VCaP (cell line): ENCODE measurements around the gene BAG1.

Experiments
- H3K27ac ChIP-seq: fragments of 450-650 bp; 2 replicates; pipeline ENCODE4 v1.5.1; 2017
- CTCF ChIP-seq: fragments of 450-650 bp; conservative IDR thresholded peaks from 2 replicates; pipeline ENCODE4 v1.5.1; 2017; ENCODE audit warnings: mild to moderate bottlenecking, moderate library complexity

The BAG1 gene

GRCh38 chr9:33300546-33300945 is 36.0 kb upstream of the BAG1 start:
- TF ChIP-seq CTCF: no peak
- no peak overlapping the region for H3K27ac ChIP-seq

- TF ChIP-seq CTCF: no peak
- peak overlapping the region; percentile 19; the same call in 1 of the 2 replicates for H3K27ac ChIP-seq
Measured at GRCh38 chr9:33297432-33297831, 32.9 kb upstream of the BAG1 start.

- H3K27ac ChIP-seq: no peak overlapping the region
- TF ChIP-seq CTCF: no peak
Measured at GRCh38 chr9:33295571-33295970, 31.1 kb upstream of the BAG1 start.

- H3K27ac ChIP-seq: no peak overlapping the region
- no peak for TF ChIP-seq CTCF
Measured at GRCh38 chr9:33294670-33295432, 30.3 kb upstream of the BAG1 start.

- no peak overlapping the region for H3K27ac ChIP-seq
- no peak for TF ChIP-seq CTCF
Measured at GRCh38 chr9:33293782-33294181, 29.3 kb upstream of the BAG1 start.

- TF ChIP-seq CTCF: no peak
- H3K27ac ChIP-seq: peak overlapping the region; percentile 99; the same call in 1 of the 2 replicates
Measured at GRCh38 chr9:33291901-33292300, 27.4 kb upstream of the BAG1 start.

- peak overlapping the region; percentile 99 for H3K27ac ChIP-seq
- no peak for TF ChIP-seq CTCF
Measured at GRCh38 chr9:33291031-33291397, 26.5 kb upstream of the BAG1 start.
